Measurements from ENCODE around the gene ACAP1. TPM values are rescaled to one million over a fixed set of nuclear protein-coding genes. Genes with fewer than 3 reads are reported as not detected.
A peak's percentile ranks its signal among the peaks of the same experiment; 100 is the strongest.
"Not testable (repeated sequence)": the region's sequence is repeated elsewhere in the genome, so short reads cannot be mapped to it uniquely, and the experiment has no call there.

ACAP1 gene
- total RNA-seq, 1 donor from 2014 or later = 3.8 TPM

DNA sequence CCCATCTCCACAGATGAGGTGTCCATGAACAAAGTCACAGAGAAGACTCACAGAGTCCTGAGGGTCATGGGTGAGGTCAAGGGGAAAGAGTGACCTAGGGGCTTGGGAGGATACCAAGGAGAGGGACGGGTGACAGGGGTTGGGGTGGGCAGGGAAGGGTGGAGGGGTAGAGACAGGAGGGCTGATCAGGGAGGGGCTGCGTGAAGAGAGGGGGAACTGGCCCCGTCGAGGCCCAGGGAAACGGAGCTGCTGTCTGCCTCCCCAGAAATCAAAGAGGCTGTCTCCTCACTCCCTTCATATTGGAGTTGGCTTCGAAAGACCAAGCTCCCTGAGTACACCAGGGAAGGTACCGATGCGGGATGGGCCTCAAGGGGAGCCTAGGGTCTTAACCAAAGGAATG is 19.2 kb downstream of the ACAP1 start:
- ATAC-seq = no peak

- ATAC-seq = peak; percentile 27
Observed at GRCh38 chr17:7356072-7356549, 19.8 kb downstream of the ACAP1 start.

DNA sequence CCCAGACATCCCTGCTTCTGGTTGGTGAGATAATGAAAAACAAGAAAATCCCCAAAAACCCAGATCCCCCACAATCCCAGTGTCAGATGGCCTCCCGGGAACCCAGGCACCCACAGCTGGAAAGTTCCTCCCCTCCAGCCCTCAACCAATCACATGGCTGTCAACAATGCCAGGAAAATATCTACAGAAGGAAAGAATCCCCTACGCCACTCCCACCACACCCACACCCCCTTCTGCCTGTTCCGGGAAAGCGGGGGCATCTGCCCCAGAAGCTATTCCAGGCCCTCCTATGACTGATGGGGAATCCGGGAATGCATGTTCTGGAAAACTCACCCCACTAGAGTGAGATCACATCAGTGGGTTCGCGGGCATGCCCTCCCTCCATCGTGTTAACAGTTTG is 20.4 kb downstream of the ACAP1 start:
- no peak for ATAC-seq

- no peak for ATAC-seq
Observed at GRCh38 chr17:7357381-7357780, 21.1 kb downstream of the ACAP1 start.

- peak; percentile 20 for ATAC-seq
Observed at GRCh38 chr17:7361906-7362305, 25.6 kb downstream of the ACAP1 start.

DNA sequence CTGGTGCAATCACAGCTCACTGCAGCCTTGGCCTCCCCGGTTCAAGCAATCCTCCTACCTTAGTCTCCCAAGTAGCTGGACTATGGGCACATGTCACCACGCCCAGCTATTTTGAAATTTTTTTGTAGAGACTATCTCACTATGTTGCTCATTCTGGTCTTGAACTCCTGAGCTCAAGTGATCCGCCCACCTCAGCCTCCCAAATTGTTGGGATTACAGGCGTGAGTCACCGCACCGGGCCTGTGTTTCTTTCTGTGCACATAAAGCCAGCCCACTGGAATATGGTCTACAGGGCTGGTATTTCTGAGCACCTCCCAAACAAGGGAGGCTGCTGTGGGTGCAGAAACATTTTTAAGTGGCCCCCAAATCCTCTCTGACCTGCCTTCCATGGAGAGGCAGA is 27.0 kb downstream of the ACAP1 start:
- peak; percentile 42 for ATAC-seq

- not testable (repeated sequence) for ATAC-seq
Observed at GRCh38 chr17:7365963-7366362, 29.6 kb downstream of the ACAP1 start.

DNA sequence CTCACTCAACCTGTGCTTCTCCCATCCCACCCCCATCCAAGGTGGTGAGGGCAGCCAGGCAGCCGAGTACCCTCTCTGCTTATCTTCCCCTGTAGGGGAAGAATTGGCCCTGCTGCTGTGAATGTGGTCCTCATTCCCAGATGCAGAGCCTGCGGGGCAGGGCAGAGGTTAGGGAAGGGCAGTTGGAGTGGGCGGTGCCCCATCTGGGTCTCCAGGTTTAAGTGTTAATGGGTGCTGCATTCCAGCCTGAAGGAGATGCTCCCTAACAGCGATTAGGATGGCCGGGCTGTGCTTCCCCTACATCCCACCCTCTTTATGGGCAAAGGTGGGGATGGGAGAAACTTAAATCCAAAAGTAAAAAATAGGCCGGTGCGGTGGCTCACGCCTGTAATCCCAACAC is 30.8 kb downstream of the ACAP1 start:
- no peak for ATAC-seq

- ATAC-seq = no peak
Observed at GRCh38 chr17:7367918-7368598, 31.7 kb downstream of the ACAP1 start.

DNA sequence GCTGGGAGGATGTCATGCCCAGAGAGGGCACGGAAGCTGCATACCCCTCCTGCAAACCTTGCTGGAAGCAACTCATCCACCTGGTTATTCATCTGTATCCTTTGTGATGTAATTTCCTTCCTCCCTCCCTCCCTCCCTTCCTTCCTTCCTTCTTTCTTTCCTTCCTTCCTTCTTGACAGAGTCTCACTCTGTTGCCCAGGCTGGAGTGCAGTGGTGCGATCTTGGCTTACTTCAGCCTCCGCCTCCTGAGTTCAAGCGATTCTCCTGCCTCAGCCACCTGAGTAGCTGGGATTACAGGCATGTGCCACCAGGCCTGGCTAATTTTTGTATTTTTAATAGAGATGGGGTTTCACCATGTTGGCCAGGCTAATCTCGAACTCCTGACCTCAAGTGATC is 32.3 kb downstream of the ACAP1 start:
- not testable (repeated sequence) for ATAC-seq

GRCh38 chr17:7369825-7370224 is 33.5 kb downstream of the ACAP1 start:
- ATAC-seq = no peak

DNA sequence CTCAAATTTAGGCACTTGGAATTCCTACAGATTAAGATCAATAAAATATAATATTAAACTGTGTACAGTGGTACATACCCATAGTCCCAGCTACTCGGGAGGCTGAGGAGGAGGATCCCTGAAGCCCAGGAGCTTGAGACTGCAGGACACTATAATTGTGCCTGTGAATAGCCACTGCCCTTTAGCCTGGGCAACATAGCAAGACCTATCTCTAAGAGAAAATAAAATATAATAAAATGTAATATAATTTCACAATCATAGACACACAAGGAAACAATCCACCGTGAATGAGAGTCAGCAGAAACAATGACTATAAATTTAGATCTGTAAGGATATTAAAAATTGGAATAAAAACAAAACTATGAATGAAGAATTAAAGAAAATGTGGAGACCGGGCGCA is 34.5 kb downstream of the ACAP1 start:
- no peak for ATAC-seq

- no peak for ATAC-seq
Observed at GRCh38 chr17:7374353-7374752, 38.0 kb downstream of the ACAP1 start.

- ATAC-seq = no peak
Observed at GRCh38 chr17:7379134-7379533, 42.8 kb downstream of the ACAP1 start.

DNA sequence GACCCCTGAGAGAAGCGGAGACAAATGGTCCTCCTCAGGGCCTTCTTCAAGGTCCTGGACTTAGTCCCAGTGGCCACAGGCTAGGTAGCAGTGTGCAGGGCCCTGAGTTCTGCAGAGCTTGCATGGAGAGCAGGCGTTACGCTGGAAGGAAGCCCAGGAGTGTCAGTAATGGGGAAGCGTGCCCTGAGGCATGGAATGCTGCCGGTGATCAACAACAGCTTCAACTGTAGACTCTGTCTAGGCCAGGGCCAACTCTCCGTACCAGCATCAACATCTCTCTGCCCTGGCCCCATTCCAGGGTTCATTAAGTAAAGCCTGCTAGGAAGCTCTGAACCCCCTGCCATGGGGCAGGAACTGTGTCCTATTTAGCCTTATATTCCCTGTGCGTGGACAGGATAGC is 44.0 kb downstream of the ACAP1 start:
- peak; percentile 27 for ATAC-seq

- ATAC-seq = peak; percentile 74
Observed at GRCh38 chr17:7380855-7381683, 44.7 kb downstream of the ACAP1 start, which contains the start of gene TNK1. Gene TNK1, plus strand, starts transcription at chr17:7381089. Its CDS starts 1,838 bp downstream, at chr17:7382927.

DNA sequence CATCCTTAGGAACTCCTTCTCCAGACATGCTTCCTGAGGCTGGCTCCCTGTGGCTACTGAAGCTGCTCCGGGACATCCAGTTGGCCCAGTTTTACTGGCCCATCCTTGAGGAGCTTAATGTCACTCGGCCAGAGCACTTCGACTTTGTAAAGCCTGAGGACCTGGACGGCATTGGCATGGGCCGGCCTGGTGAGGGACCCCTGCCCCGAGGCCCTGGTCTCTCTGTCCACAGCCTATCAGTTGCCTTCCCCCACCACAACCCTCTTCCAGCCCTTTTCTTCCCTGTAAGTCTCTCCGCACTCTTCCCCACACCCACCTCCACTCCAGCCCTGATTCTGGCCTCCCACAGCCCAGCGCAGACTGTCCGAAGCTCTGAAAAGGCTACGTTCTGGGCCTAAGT is 46.6 kb downstream of the ACAP1 start:
- no peak for ATAC-seq

DNA sequence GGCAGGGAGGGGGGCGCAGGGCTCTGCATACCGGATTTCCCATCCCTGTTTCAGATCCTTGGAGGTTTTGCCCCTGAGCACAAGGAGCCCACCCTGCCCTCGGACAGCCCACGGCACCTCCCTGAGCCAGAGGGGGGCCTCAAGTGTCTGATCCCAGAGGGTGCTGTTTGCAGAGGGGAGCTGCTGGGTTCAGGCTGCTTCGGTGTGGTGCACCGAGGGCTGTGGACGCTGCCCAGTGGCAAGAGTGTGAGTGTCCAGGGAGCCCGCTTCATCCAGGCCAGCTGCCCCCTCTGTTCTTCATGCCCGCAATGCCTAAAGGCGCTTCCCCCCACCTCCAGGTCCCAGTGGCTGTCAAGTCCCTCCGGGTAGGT is 47.0 kb downstream of the ACAP1 start:
- ATAC-seq = no peak

DNA sequence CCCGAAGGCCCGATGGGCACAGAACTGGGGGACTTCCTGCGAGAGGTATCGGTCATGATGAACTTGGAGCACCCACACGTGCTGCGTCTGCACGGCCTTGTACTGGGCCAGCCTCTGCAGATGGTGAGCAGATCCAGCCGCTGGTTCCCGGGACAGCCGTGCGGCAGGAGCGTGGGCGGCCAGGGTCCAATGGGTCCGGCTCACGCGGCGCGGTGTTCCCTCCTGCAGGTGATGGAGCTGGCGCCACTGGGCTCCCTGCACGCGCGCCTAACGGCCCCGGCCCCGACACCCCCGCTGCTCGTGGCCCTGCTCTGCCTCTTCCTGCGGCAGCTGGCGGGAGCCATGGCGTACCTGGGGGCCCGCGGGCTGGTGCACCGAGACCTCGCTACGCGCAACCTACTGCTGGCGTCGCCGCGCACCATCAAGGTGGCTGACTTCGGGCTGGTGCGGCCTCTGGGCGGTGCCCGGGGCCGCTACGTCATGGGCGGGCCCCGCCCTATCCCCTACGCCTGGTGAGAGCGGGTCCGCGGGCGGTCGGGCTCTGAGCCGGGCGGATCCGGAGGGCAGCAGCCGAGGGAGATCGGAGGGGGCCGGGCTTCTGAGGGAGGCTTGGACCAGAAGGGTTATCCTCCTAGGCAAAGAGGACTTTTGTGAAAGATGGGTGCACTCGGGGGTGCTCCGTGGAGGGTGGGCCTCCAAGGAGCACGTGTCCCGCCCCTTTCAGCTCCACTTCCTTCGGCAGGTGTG is 47.6 kb downstream of the ACAP1 start:
- ATAC-seq = peak; percentile 31

DNA sequence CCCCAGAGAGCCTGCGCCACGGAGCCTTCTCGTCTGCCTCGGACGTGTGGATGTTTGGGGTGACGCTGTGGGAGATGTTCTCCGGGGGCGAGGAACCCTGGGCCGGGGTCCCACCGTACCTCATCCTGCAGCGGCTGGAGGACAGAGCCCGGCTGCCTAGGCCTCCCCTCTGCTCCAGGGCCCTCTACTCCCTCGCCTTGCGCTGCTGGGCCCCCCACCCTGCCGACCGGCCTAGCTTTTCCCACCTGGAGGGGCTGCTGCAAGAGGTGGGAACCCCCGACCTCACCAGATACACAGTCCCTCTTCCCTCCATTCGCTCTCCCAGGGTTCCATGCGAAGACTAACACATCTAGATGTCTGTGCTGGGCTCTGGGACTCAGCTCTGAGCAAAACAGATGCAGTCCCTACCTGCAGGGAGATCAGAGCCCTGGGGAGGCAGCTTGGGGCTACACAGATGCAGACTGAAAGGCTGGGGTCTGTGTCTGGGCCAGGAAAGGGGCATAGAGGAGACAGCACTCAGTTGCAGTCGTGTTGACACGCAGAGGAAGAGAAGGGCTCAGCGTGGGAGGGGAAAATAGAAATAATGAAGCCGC is 48.3 kb downstream of the ACAP1 start:
- no peak for ATAC-seq

- ATAC-seq = no peak
Observed at GRCh38 chr17:7388856-7389255, 52.5 kb downstream of the ACAP1 start.
